K562 (cell line): Measurements from ENCODE around the gene TMC8. TPM values are rescaled to one million over a fixed set of nuclear protein-coding genes. Genes with fewer than 3 reads are reported as not detected.
"Not testable (repeated sequence)": the region's sequence is repeated elsewhere in the genome, so short reads cannot be mapped to it uniquely, and the experiment has no call there.

Source experiments
- ADNP ChIP-seq: fragments of 200-800 bp; sonication (Bioruptor generic); IDR thresholded peaks from 2 replicates; pipeline ENCODE4 v1.6.1; 2016; ENCODE audit warnings: missing genetic modification characterization, missing compliant biosample characterization
- ARNT ChIP-seq, 2 experiments: fragments of 450-650 bp; IDR thresholded peaks; 2 replicates each; pipeline ENCODE4 v1.6.1; 2016; ENCODE audit warnings: mild to moderate bottlenecking in 1 of 2
- ATF1 ChIP-seq, 2 experiments: fragments of 450-650 bp in 1 of 2; IDR thresholded peaks; 2 replicates each; pipeline ENCODE4 v1.6.1; 2016; ENCODE audit warnings: missing compliant biosample characterization in 1 of 2, missing genetic modification characterization in 1 of 2
- ATF7 ChIP-seq: fragments of 450-650 bp; IDR thresholded peaks from 2 replicates; pipeline ENCODE4 v1.7.1; 2014; ENCODE audit warnings: mild to moderate bottlenecking, moderate library complexity
- C11orf30 ChIP-seq: fragments of 450-650 bp; IDR thresholded peaks from 2 replicates; pipeline ENCODE4 v1.6.1; 2016; ENCODE audit warnings: low read depth, mild to moderate bottlenecking
- CBFA2T3 ChIP-seq: fragments of 450-650 bp; IDR thresholded peaks from 2 replicates; pipeline ENCODE4 v1.6.1; 2017
- DMBX1 ChIP-seq: fragments of 250-450 bp; sonication (Bioruptor Pico); IDR thresholded peaks from 2 replicates; pipeline ENCODE4 v1.8.0; 2022; ENCODE audit warnings: inconsistent platforms, mild to moderate bottlenecking, moderate library complexity, borderline replicate concordance
- GATAD2A ChIP-seq: fragments of 450-650 bp; IDR thresholded peaks from 2 replicates; pipeline ENCODE4 v1.6.1; 2017
- GATAD2B ChIP-seq: fragments of 450-650 bp; IDR thresholded peaks from 2 replicates; pipeline ENCODE4 v1.6.1; 2017; ENCODE audit warnings: mild to moderate bottlenecking, borderline replicate concordance
- HDAC3 ChIP-seq: fragments of 450-650 bp; IDR thresholded peaks from 2 replicates; pipeline ENCODE4 v1.6.1; 2018; ENCODE audit warnings: borderline replicate concordance, mild to moderate bottlenecking, moderate library complexity; ENCODE audit not compliant: partially characterized antibody
- MYNN ChIP-seq, 2 experiments: sonication (generic); formaldehyde crosslinking in 1 of 2; IDR thresholded peaks; 2 replicates each; pipeline versions ENCODE4 v1.5.0 to v1.6.1; 2016 to 2020; ENCODE audit warnings: antibody characterized with exemption in 1 of 2, missing genetic modification reagents in 1 of 2
- NCOR1 ChIP-seq: fragments of 450-650 bp; IDR thresholded peaks from 2 replicates; pipeline ENCODE4 v1.6.1; 2016; ENCODE audit warnings: mild to moderate bottlenecking, moderate library complexity
- NONO ChIP-seq, 2 experiments: fragments of 200-400 bp in 1 of 2; fragments of 450-650 bp in 1 of 2; formaldehyde crosslinking in 1 of 2; IDR thresholded peaks; 2 replicates each; pipeline ENCODE4 v1.6.1; 2017; ENCODE audit warnings: low read depth in 2 of 2, mild to moderate bottlenecking in 2 of 2, moderate library complexity in 2 of 2, low read length in 1 of 2
- SMARCA4 ChIP-seq: fragments of 450-650 bp; IDR thresholded peaks from 2 replicates; pipeline ENCODE4 v1.6.1; 2016
- TAL1 ChIP-seq: fragments of 450-650 bp; IDR thresholded peaks from 2 replicates; pipeline ENCODE4 v1.6.1; 2016; ENCODE audit warnings: mild to moderate bottlenecking
- TEAD1 ChIP-seq, 2 experiments: fragments of 450-650 bp in 1 of 2; sonication (generic) in 1 of 2; formaldehyde crosslinking; IDR thresholded peaks; 2 replicates each; pipeline versions ENCODE4 v1.4.0 to v1.8.0; 2020 to 2022; ENCODE audit warnings: mild to moderate bottlenecking in 2 of 2, missing genetic modification reagents in 1 of 2
- TFAP4 ChIP-seq: sonication (generic); formaldehyde crosslinking; IDR thresholded peaks from 2 replicates; pipeline ENCODE4 v1.8.0; 2022; ENCODE audit warnings: missing genetic modification reagents, mild to moderate bottlenecking, moderate library complexity, borderline replicate concordance
- ZEB2 ChIP-seq: fragments of 450-650 bp; IDR thresholded peaks from 2 replicates; pipeline ENCODE4 v1.6.1; 2016
- ZNF311 ChIP-seq: fragments of 250-450 bp; sonication (Bioruptor Pico); IDR thresholded peaks from 2 replicates; pipeline ENCODE4 v1.4.0; 2020; ENCODE audit warnings: mild to moderate bottlenecking, moderate library complexity
- polyA plus RNA-seq, 8 experiments: library from polyadenylated mRNA; depleted of rRNA in 4 of 8; stranded (reverse) in 5 of 8; unstranded in 3 of 8; fragments of >200 nt; fragmentation: Nextera tagmentation in 2 of 8; fragmentation: Illumina TruSeq in 1 of 8; extraction: Ambion mirVana in 2 of 8; extraction: Trizol in 1 of 8; gene quantifications; 2 replicates each; pipeline versions ENCODE4 v1.2.1 to v1.2.3, GENCODE V29; 2011 to 2014; ENCODE audit warnings: inconsistent platforms in 1 of 8, missing spikeins in 1 of 8
- total RNA-seq, 7 experiments: library from RNA; depleted of rRNA in 6 of 7; stranded (reverse); fragments of >200 nt in 6 of 7; fragmentation: Illumina TruSeq in 2 of 7; extraction: Trizol in 2 of 7; gene quantifications; 2 replicates each; pipeline versions ENCODE4 v1.2.1 to v1.2.3, GENCODE V29; 2011 to 2021; ENCODE audit warnings: low replicate concordance in 1 of 7
- TF ChIP-seq, protein P1 (sequence below), 2 experiments: fragments of 450-650 bp; IDR thresholded peaks; 2 replicates each; pipeline ENCODE4 v1.6.1; 2018; ENCODE audit warnings: mild to moderate bottlenecking in 2 of 2, low read depth in 1 of 2; ENCODE audit not compliant: partially characterized antibody in 2 of 2
- TF ChIP-seq, protein P2 (sequence below): sonication (generic); formaldehyde crosslinking; IDR thresholded peaks from 2 replicates; pipeline ENCODE4 v1.8.1; 2023; ENCODE audit warnings: mild to moderate bottlenecking, missing genetic modification reagents
- TF ChIP-seq, protein P3 (sequence below): fragments of 450-650 bp; IDR thresholded peaks from 2 replicates; pipeline ENCODE4 v1.6.1; 2016; ENCODE audit warnings: low read depth, mild to moderate bottlenecking, moderate library complexity

TMC8 gene
- total and polyA plus RNA-seq, 9 of the 15 experiments (the other 6 are each of a cell fraction or from before 2014, with no cell fraction given): 0.13 to 10.9 (median 2.8) TPM

- TF ChIP-seq TFAP4 (0 out of 2 replicates have a peak, but pooled peaks have one; percentile 22), ADNP (peak; percentile 71), SMARCA4 (peak; percentile 92), C11orf30 (peak; percentile 67), ATF1 (tag; IDR thresholded peaks at IDR 0.05) (peak; percentile 55), MYNN (IDR thresholded peaks at IDR 0.05) (0 out of 2 replicates have a peak, but pooled peaks have one; percentile 24), NCOR1 (peak; percentile 94), NONO (IDR thresholded peaks at IDR 0.05; ENCODE audit: low read depth in 2 of 2, low read length in 1 of 2) (peak in 1 of 2 experiments; percentile 72; a peak in 1 of 4 replicates), GATAD2A (peak; percentile 84; the same call in 1 of the 2 replicates), ARNT (IDR thresholded peaks at IDR 0.05) (peak in 1 of 2 experiments; percentile 70; a peak in 2 of 4 replicates), GATAD2B (peak; percentile 82), ZNF311 (CRISPR knock-in tag) (peak; percentile 76; the same call in 1 of the 2 replicates), TEAD1 (CRISPR knock-in tag; IDR thresholded peaks at IDR 0.05) (peak; percentile 54 to 68; a peak in 3 of 4 replicates), DMBX1 (peak; percentile 86), TAL1 (peak; percentile 91), HDAC3 (peak; percentile 87), ATF7 (peak; percentile 39), ZEB2 (peak; percentile 48; the same call in 1 of the 2 replicates), CBFA2T3 (peak; percentile 95)
- TF ChIP-seq, protein P1, sequence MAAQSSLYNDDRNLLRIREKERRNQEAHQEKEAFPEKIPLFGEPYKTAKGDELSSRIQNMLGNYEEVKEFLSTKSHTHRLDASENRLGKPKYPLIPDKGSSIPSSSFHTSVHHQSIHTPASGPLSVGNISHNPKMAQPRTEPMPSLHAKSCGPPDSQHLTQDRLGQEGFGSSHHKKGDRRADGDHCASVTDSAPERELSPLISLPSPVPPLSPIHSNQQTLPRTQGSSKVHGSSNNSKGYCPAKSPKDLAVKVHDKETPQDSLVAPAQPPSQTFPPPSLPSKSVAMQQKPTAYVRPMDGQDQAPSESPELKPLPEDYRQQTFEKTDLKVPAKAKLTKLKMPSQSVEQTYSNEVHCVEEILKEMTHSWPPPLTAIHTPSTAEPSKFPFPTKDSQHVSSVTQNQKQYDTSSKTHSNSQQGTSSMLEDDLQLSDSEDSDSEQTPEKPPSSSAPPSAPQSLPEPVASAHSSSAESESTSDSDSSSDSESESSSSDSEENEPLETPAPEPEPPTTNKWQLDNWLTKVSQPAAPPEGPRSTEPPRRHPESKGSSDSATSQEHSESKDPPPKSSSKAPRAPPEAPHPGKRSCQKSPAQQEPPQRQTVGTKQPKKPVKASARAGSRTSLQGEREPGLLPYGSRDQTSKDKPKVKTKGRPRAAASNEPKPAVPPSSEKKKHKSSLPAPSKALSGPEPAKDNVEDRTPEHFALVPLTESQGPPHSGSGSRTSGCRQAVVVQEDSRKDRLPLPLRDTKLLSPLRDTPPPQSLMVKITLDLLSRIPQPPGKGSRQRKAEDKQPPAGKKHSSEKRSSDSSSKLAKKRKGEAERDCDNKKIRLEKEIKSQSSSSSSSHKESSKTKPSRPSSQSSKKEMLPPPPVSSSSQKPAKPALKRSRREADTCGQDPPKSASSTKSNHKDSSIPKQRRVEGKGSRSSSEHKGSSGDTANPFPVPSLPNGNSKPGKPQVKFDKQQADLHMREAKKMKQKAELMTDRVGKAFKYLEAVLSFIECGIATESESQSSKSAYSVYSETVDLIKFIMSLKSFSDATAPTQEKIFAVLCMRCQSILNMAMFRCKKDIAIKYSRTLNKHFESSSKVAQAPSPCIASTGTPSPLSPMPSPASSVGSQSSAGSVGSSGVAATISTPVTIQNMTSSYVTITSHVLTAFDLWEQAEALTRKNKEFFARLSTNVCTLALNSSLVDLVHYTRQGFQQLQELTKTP (IDR thresholded peaks at IDR 0.05; ENCODE audit: low read depth in 1 of 2, partially characterized antibody in 2 of 2): peak in 1 of 2 experiments; percentile 66
- not testable (repeated sequence) for TF ChIP-seq ATF1, MYNN (CRISPR knock-in tag; IDR thresholded peaks at IDR 0.05)
- TF ChIP-seq, protein P2, sequence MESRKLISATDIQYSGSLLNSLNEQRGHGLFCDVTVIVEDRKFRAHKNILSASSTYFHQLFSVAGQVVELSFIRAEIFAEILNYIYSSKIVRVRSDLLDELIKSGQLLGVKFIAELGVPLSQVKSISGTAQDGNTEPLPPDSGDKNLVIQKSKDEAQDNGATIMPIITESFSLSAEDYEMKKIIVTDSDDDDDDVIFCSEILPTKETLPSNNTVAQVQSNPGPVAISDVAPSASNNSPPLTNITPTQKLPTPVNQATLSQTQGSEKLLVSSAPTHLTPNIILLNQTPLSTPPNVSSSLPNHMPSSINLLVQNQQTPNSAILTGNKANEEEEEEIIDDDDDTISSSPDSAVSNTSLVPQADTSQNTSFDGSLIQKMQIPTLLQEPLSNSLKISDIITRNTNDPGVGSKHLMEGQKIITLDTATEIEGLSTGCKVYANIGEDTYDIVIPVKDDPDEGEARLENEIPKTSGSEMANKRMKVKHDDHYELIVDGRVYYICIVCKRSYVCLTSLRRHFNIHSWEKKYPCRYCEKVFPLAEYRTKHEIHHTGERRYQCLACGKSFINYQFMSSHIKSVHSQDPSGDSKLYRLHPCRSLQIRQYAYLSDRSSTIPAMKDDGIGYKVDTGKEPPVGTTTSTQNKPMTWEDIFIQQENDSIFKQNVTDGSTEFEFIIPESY: peak; percentile 18; the same call in 1 of the 2 replicates
- TF ChIP-seq, protein P3, sequence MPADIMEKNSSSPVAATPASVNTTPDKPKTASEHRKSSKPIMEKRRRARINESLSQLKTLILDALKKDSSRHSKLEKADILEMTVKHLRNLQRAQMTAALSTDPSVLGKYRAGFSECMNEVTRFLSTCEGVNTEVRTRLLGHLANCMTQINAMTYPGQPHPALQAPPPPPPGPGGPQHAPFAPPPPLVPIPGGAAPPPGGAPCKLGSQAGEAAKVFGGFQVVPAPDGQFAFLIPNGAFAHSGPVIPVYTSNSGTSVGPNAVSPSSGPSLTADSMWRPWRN: peak; percentile 68; the same call in 1 of the 2 replicates
Observed at GRCh38 chr17:78082355-78082872, 48.2 kb upstream of the TMC8 start (continued).
